GM12878 (cell line): ENCODE measurements around the gene SNX32. TPM values are rescaled to one million over a fixed set of nuclear protein-coding genes. Genes with fewer than 3 reads are reported as not detected.
A peak's percentile ranks its signal among the peaks of the same experiment; 100 is the strongest.

Experiments
- ATAC-seq: fragments of 200-7000 bp; cut with Tn5 transposase; 3 replicates; pipeline ENCODE4 v1.9.1; 2020; ENCODE audit warnings: mild to moderate bottlenecking, moderate library complexity
- BruUV-seq: library from RNA; stranded (reverse); fragments of 400-500 nt; replicated peaks from 2 replicates; lab custom pipeline; 2021; lab: Mats Ljungman, UMichigan
- CTCF ChIA-PET: fragments of 300-600 bp; sonication (Branson Sonifier 250); formaldehyde crosslinking; extraction: SDS; loops from one replicate; lab custom pipeline; 2021; ENCODE audit warnings: inconsistent platforms; lab: Yijun Ruan, JAX
- POLR2A ChIA-PET: fragments of 350-600 bp; formaldehyde crosslinking; extraction: SDS; loops from one replicate; lab custom pipeline; 2021; ENCODE audit warnings: inconsistent platforms; lab: Charles Lee
- RAD21 ChIA-PET: fragments of 300-600 bp; sonication (Branson Sonifier 250); formaldehyde crosslinking; loops from one replicate; lab custom pipeline; 2023; ENCODE audit warnings: antibody characterized with exemption; ENCODE audit not compliant: unreplicated experiment; lab: Charles Lee
- SMC1A ChIA-PET: fragments of 300-600 bp; sonication (Branson Sonifier 250); formaldehyde crosslinking; loops from one replicate; lab custom pipeline; 2023; ENCODE audit not compliant: unreplicated experiment, uncharacterized antibody; lab: Charles Lee
- DNase-seq: peaks from one replicate; pipeline ENCODE4 v3.0.0-alpha.2; 2011; ENCODE audit warnings: low read depth, low spot score
- FAIRE-seq: peaks from 3 replicates; lab custom pipeline; 2011; peaks lifted over from hg19 to GRCh38; lab: Jason Lieb, UNC
- H2AFZ ChIP-seq: 2 replicates; pipeline ENCODE4 v1.6.0; 2011; ENCODE audit warnings: low read depth, low read length, control low read depth; ENCODE audit not compliant: control insufficient read depth
- H3K27ac ChIP-seq: 2 replicates; pipeline ENCODE4 v1.5.1; 2011; ENCODE audit warnings: control low read depth; ENCODE audit not compliant: control insufficient read depth, insufficient read depth
- H3K27me3 ChIP-seq, 2 experiments: replicated peaks in 1 of 2; 2 replicates each; pipeline versions ENCODE4 v1.6.0 to v1.6.1; 2011; ENCODE audit warnings: low read length in 1 of 2; ENCODE audit not compliant: control insufficient read depth in 2 of 2, insufficient read depth in 2 of 2
- H3K36me3 ChIP-seq, 2 experiments: 2 replicates each; pipeline ENCODE4 v1.5.1; 2011; ENCODE audit warnings: low read length in 1 of 2; ENCODE audit not compliant: control insufficient read depth in 2 of 2, insufficient read depth in 2 of 2
- H3K4me1 ChIP-seq: 2 replicates; pipeline ENCODE4 v1.6.1; 2011; ENCODE audit warnings: mild to moderate bottlenecking, low read length, moderate library complexity, mixed read lengths; ENCODE audit not compliant: control insufficient read depth, insufficient read depth
- H3K4me2 ChIP-seq: 2 replicates; pipeline ENCODE4 v1.6.0; 2011; ENCODE audit warnings: control low read depth; ENCODE audit not compliant: control insufficient read depth, insufficient read depth
- H3K4me3 ChIP-seq: fragments of 200-600 bp; sonication (generic); 2 replicates; pipeline ENCODE4 v1.5.1; 2016
- H3K79me2 ChIP-seq: 2 replicates; pipeline ENCODE4 v1.6.0; 2011; ENCODE audit warnings: low read length; ENCODE audit not compliant: control insufficient read depth, insufficient read depth
- H3K9ac ChIP-seq: 2 replicates; pipeline ENCODE4 v1.8.0; 2011; ENCODE audit warnings: low read length, control low read depth, mixed read lengths; ENCODE audit not compliant: control insufficient read depth, insufficient read depth
- H3K9me3 ChIP-seq: replicated peaks from 3 replicates; pipeline ENCODE4 v1.5.1; 2011; ENCODE audit warnings: mild to moderate bottlenecking, low read length; ENCODE audit not compliant: control insufficient read depth, insufficient read depth
- H4K20me1 ChIP-seq: 2 replicates; pipeline ENCODE4 v1.6.0; 2011; ENCODE audit not compliant: control insufficient read depth, insufficient read depth
- BMI1 ChIP-seq: fragments of 450-650 bp; IDR thresholded peaks from 2 replicates; pipeline ENCODE4 v1.6.1; 2016; ENCODE audit warnings: mild to moderate bottlenecking, moderate library complexity, borderline replicate concordance
- BRCA1 ChIP-seq: IDR thresholded peaks from 2 replicates; pipeline ENCODE4 v1.6.1; 2011; ENCODE audit warnings: low read depth, low read length, improper control_type of control experiment
- CREM ChIP-seq: IDR thresholded peaks from 2 replicates; pipeline ENCODE4 v1.6.1; 2014; ENCODE audit warnings: antibody characterized with exemption, low read depth
- DPF2 ChIP-seq: fragments of 450-650 bp; IDR thresholded peaks from 2 replicates; pipeline ENCODE4 v1.6.1; 2017; ENCODE audit warnings: mild to moderate bottlenecking
- HCFC1 ChIP-seq: fragments of 150-350 bp; IDR thresholded peaks from 2 replicates; pipeline ENCODE4 v1.6.1; 2014; ENCODE audit warnings: low read length
- HDAC2 ChIP-seq: fragments of 200-600 bp; sonication (generic); IDR thresholded peaks from 2 replicates; pipeline ENCODE4 v1.6.1; 2017
- HSF1 ChIP-seq: fragments of 150-350 bp; IDR thresholded peaks from 2 replicates; pipeline ENCODE4 v1.6.1; 2014; ENCODE audit warnings: mild to moderate bottlenecking, low read depth, low read length
- IRF3 ChIP-seq: fragments of 450-650 bp; IDR thresholded peaks from 2 replicates; pipeline ENCODE4 v1.6.1; 2014; ENCODE audit warnings: mild to moderate bottlenecking
- NFIC ChIP-seq: IDR thresholded peaks from 2 replicates; pipeline ENCODE4 v1.6.1; 2012; ENCODE audit warnings: low read depth, mild to moderate bottlenecking, inconsistent platforms, low read length, moderate library complexity
- NR2C2 ChIP-seq: IDR thresholded peaks from 2 replicates; pipeline ENCODE4 v1.6.1; 2011; ENCODE audit warnings: borderline replicate concordance, low read depth; ENCODE audit not compliant: control insufficient read depth, insufficient read length
- NR2F1 ChIP-seq: fragments of 450-650 bp; conservative IDR thresholded peaks from 2 replicates; pipeline ENCODE4 v1.6.1; 2017; ENCODE audit warnings: mild to moderate bottlenecking
- RB1 ChIP-seq: fragments of 450-650 bp; formaldehyde crosslinking; IDR thresholded peaks from 2 replicates; pipeline ENCODE4 v1.6.1; 2017; ENCODE audit warnings: mild to moderate bottlenecking, borderline replicate concordance
- TARDBP ChIP-seq: IDR thresholded peaks from 2 replicates; pipeline ENCODE4 v1.6.1; 2016; ENCODE audit warnings: borderline replicate concordance
- TBL1XR1 ChIP-seq: IDR thresholded peaks from 2 replicates; pipeline ENCODE4 v1.6.1; 2012; ENCODE audit warnings: low read depth, low read length, improper control_type of control experiment
- ZNF207 ChIP-seq: fragments of 450-650 bp; IDR thresholded peaks from 2 replicates; pipeline ENCODE4 v1.6.1; 2014; ENCODE audit warnings: antibody characterized with exemption, mild to moderate bottlenecking, borderline replicate concordance
- ZNF274 ChIP-seq: IDR thresholded peaks from one replicate; pipeline ENCODE4 v1.8.0; 2011; ENCODE audit not compliant: insufficient read length, insufficient read depth
- ZNF592 ChIP-seq: fragments of 450-650 bp; IDR thresholded peaks from 2 replicates; pipeline ENCODE4 v1.6.1; 2017; ENCODE audit warnings: mild to moderate bottlenecking, moderate library complexity
- WGBS: methylation state at CpG from one replicate; pipeline ENCODE4 v1.1.6; 2016; ENCODE audit warnings: low lambda C conversion rate; ENCODE audit not compliant: insufficient replicate concordance, insufficient coverage; ENCODE audit errors: missing lambda C conversion rate; 5-methylcytosine and 5-hydroxymethylcytosine counted together
- in situ Hi-C: fragments of 300-500 bp; cut with MboI; formaldehyde crosslinking; loops from 9 replicates; pipeline ENCODE4 v1.14.3; 2018; ENCODE audit warnings: mixed read lengths
- intact Hi-C: fragments of 100-400 bp; cut with micrococcal nuclease; formaldehyde crosslinking; loops from one replicate; pipeline ENCODE4 v1.14.2; 2022; ENCODE audit not compliant: unreplicated experiment
- polyA plus RNA-seq, 11 experiments: library from polyadenylated mRNA; depleted of rRNA in 4 of 11; unstranded in 6 of 11; stranded (reverse) in 5 of 11; fragments of >200 nt; fragmentation: Nextera tagmentation in 4 of 11; fragmentation: Illumina TruSeq in 1 of 11; extraction: Ambion mirVana in 4 of 11; extraction: Trizol in 1 of 11; gene quantifications; 1 replicate in 1 of 11; 2 replicates in 10 of 11; pipeline versions ENCODE4 v1.2.1 to v1.2.3, GENCODE V29; 2011 to 2016; ENCODE audit warnings: inconsistent platforms in 2 of 11, missing spikeins in 2 of 11, low read depth in 1 of 11
- total RNA-seq, 4 experiments: library from RNA; depleted of rRNA in 3 of 4; stranded (reverse); fragments of >200 nt in 3 of 4; fragmentation: Illumina TruSeq in 1 of 4; extraction: Trizol in 1 of 4; gene quantifications; 2 replicates each; pipeline versions ENCODE4 v1.2.1 to v1.2.3, GENCODE V29; 2013 to 2021

The SNX32 gene
- total and polyA plus RNA-seq, 10 of the 15 experiments (the other 5 are each of a cell fraction or from before 2014, with no cell fraction given), result 0.04 to 1.5 (median 0.11) TPM; not detected in 1

GRCh38 chr11:65801153-65801987 is 32.4 kb upstream of the SNX32 start (continued):
- TF ChIP-seq NR2F1 (no peak), BMI1 (no peak), NR2C2 (no peak), ZNF592 (no peak), HCFC1 (no peak), ZNF207 (no peak), DPF2 (no peak)

- in situ Hi-C loops, result no loop called here
- SMC1A ChIA-PET, result interaction anchor here (0.7 to 2.0 kb wide), 6 partner anchors 9 to 23 kb away, joined by 3 to 11 read pairs (median 4); no protein-coding TSS in a partner anchor
- CTCF ChIA-PET, result interaction anchor here (0.5 to 4.0 kb wide), 12 partner anchors 11 to 219 kb away, joined by 3 to 32 read pairs (median 4); partner anchors contain the start of gene AP5B1
- BruUV-seq, result no TSS peak
- Histone ChIP-seq H3K4me2 (peak overlapping the region; percentile 77), H3K4me1 (peaks cover 15% of the 10 kb centered on the region), H3K27ac (no peak overlapping the region), H4K20me1 (no peaks in the 10 kb centered on the region), H3K79me2 (no peaks in the 10 kb centered on the region), H3K4me3 (no peak overlapping the region), H3K9me3 (no peaks in the 10 kb centered on the region), H2AFZ (peak overlapping the region; percentile 37), H3K27me3 (no peaks in the 10 kb centered on the region), H3K9ac (no peak overlapping the region), H3K36me3 (no peaks in the 10 kb centered on the region)
- RAD21 ChIA-PET, result interaction anchor here (0.6 to 1.6 kb wide), 6 partner anchors 10 to 27 kb away, joined by 3 to 13 read pairs (median 6); no protein-coding TSS in a partner anchor
- peak; percentile 99 for ATAC-seq
- peak; percentile 96 for FAIRE-seq
- intact Hi-C loops, result no loop called here
- POLR2A ChIA-PET, result interaction anchor here (0.6 to 3.2 kb wide), 12 partner anchors 9 to 316 kb away, joined by 3 to 27 read pairs (median 3); no protein-coding TSS in a partner anchor
- 0% methylated on average over 9 of the region's 9 CpGs for WGBS
- peak; percentile 71 for DNase-seq
- TF ChIP-seq CREM (no peak), RB1 (no peak), TBL1XR1 (no peak), ZNF274 (no peak), HSF1 (no peak), TARDBP (no peak), NFIC (no peak), HDAC2 (no peak), IRF3 (no peak), BRCA1 (no peak)
Observed at GRCh38 chr11:65802841-65803240, 30.9 kb upstream of the SNX32 start.
